ENCODE data around the gene ZCCHC24. TPM values are rescaled to one million over a fixed set of nuclear protein-coding genes. Genes with fewer than 3 reads are reported as not detected.

The ZCCHC24 gene
- total and polyA plus RNA-seq, 2 donors (not counting 1 experiment from before 2014, with no cell fraction given) = 33.2 to 44.4 TPM

DNA sequence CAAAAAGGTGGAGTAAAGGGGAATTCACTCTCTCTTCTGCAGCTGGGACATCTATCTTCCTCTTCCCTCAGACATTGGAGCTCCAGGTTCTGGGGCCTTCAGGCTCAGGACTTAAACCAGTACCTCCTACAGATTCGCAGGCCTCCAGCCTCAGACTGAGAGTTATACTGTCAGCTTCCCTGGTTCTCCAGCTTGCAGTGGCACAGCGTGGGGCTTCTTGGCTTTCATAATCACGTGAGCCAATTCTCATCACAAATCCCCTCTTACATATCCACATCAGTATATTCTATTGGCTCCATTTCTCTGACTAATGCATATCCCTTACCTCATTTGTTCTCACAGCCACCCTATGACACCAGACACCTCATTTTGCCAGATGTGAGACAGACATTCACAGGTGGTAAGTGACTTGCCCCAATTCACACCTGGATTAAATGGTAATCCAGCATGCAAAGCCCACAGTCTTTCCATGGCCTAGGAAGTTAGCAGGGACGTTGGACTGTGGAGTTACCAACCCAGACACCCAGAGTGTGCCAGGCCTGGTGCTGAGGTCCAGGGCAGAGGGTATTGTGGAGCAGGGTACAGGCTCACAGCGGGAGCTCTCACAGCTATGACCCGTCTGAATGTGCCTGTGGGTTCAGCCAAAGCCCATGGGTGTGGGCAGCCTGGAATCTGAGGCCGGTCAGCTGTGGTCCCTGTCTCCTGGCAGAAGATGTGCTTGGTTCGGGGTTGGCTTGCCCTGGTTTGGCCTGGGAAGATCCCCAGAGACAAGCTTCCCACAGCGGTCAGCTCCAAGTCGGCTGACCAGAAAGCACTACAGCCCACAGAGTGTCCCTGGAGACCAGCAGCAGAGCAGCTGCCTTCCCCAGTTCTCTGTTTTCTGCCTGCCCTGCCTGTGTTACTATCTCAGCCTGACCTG, 18.4 kb upstream of the ZCCHC24 start:
- H3K4me1 ChIP-seq (ENCODE audit: control insufficient read depth, extremely low read depth, insufficient read depth, low read length) = peaks cover 7% of the 10 kb centered on the region
- H3K27ac ChIP-seq (ENCODE audit: insufficient read depth, low read length) = no peak overlapping the region
- no peaks in the 10 kb centered on the region for H3K79me2 ChIP-seq (ENCODE audit: control insufficient read depth, insufficient read depth, low read length)
- no peak overlapping the region for H3K9ac ChIP-seq (ENCODE audit: insufficient read depth, low read length)
- no peaks in the 10 kb centered on the region for H3K36me3 ChIP-seq (ENCODE audit: control insufficient read depth, insufficient read depth, low read length)
- H3K4me2 ChIP-seq (ENCODE audit: extremely low read depth, insufficient read depth, low read length) = no peak overlapping the region
- TF ChIP-seq EZH2 (IDR thresholded peaks at IDR 0.05; ENCODE audit: low read length, missing control alignments) (no peak), CTCF (conservative IDR thresholded peaks at IDR 0.05 in 1 of 2, IDR thresholded peaks at IDR 0.05 in 1 of 2; ENCODE audit: low read depth in 1 of 2, low read length in 2 of 2) (no peak)
- H3K4me3 ChIP-seq (replicated peaks in 1 of 4; ENCODE audit: control extremely low read depth in 1 of 4, insufficient read depth in 1 of 4, low read depth in 3 of 4, low read length in 4 of 4) = no peak overlapping the region
- no peak for DNase-seq (ENCODE audit: low read depth in 2 of 2)
- no peak overlapping the region for H2AFZ ChIP-seq (ENCODE audit: low read length)
- no peaks in the 10 kb centered on the region for H3K9me3 ChIP-seq (ENCODE audit: control insufficient read depth, insufficient read depth, low read depth, low read length)
- H3K27me3 ChIP-seq (ENCODE audit: control insufficient read depth, insufficient read depth, low read length) = no peaks in the 10 kb centered on the region
- no peaks in the 10 kb centered on the region for H4K20me1 ChIP-seq (ENCODE audit: control insufficient read depth, extremely low read depth, insufficient read depth, low read length)

DNA sequence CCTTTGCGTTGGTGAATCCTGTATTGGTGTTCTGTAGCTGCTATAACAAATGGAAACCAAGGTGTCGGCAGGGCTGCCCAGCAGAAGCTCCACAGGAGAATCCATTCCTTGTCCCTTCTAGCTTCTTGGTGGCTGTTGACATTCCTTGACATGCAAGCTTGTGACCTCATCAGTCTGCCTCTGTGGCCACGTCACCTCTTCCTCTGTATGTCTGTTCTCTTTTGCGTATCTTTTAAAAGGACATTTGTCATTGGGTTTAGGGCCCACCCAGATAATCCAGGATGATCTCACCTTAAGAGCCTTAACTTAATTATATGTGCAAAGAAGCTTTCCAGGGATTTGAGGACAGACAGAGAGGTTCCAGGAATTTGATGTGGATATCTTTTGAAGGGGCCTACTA, 15.3 kb upstream of the ZCCHC24 start:
- no peak overlapping the region for H3K9ac ChIP-seq (ENCODE audit: insufficient read depth, low read length)
- no peaks in the 10 kb centered on the region for H3K9me3 ChIP-seq (ENCODE audit: control insufficient read depth, insufficient read depth, low read depth, low read length)
- H3K27me3 ChIP-seq (ENCODE audit: control insufficient read depth, insufficient read depth, low read length) = no peaks in the 10 kb centered on the region
- DNase-seq (ENCODE audit: low read depth in 2 of 2) = no peak
- H4K20me1 ChIP-seq (ENCODE audit: control insufficient read depth, extremely low read depth, insufficient read depth, low read length) = no peaks in the 10 kb centered on the region
- no peak overlapping the region for H3K4me3 ChIP-seq (replicated peaks in 1 of 4; ENCODE audit: control extremely low read depth in 1 of 4, insufficient read depth in 1 of 4, low read depth in 3 of 4, low read length in 4 of 4)
- no peaks in the 10 kb centered on the region for H3K36me3 ChIP-seq (ENCODE audit: control insufficient read depth, insufficient read depth, low read length)
- H3K4me2 ChIP-seq (ENCODE audit: extremely low read depth, insufficient read depth, low read length) = no peak overlapping the region
- H2AFZ ChIP-seq (ENCODE audit: low read length) = no peak overlapping the region
- no peak overlapping the region for H3K27ac ChIP-seq (ENCODE audit: insufficient read depth, low read length)
- TF ChIP-seq EZH2 (IDR thresholded peaks at IDR 0.05; ENCODE audit: low read length, missing control alignments) = no peak
- no peak for TF ChIP-seq CTCF (conservative IDR thresholded peaks at IDR 0.05 in 1 of 2, IDR thresholded peaks at IDR 0.05 in 1 of 2; ENCODE audit: low read depth in 1 of 2, low read length in 2 of 2)
- no peaks in the 10 kb centered on the region for H3K79me2 ChIP-seq (ENCODE audit: control insufficient read depth, insufficient read depth, low read length)
- peaks cover 5% of the 10 kb centered on the region for H3K4me1 ChIP-seq (ENCODE audit: control insufficient read depth, extremely low read depth, insufficient read depth, low read length)

DNA sequence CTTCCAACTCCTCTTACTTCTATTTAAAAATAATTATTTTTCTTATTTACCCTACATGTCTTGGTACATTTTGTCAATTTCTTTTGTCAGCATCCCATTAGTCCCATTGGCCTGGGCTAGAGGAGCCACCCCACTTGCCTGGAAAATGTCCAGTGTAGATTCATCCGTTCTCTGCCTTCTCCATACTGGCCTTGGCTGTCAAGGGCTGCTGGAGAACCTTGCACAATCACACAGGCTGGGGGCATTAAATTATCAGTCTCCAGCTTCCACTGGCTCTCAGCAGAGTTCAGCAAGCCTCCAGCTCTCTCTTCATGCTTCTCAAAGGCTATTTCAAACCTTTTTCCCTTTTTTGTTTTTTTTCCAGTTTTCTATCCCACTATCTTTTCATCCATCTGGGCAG, 13.8 kb upstream of the ZCCHC24 start:
- H3K27ac ChIP-seq (ENCODE audit: insufficient read depth, low read length) = no peak overlapping the region
- no peak overlapping the region for H3K9ac ChIP-seq (ENCODE audit: insufficient read depth, low read length)
- peaks cover 4% of the 10 kb centered on the region for H3K4me1 ChIP-seq (ENCODE audit: control insufficient read depth, extremely low read depth, insufficient read depth, low read length)
- no peak overlapping the region for H3K4me3 ChIP-seq (replicated peaks in 1 of 4; ENCODE audit: control extremely low read depth in 1 of 4, insufficient read depth in 1 of 4, low read depth in 3 of 4, low read length in 4 of 4)
- H3K27me3 ChIP-seq (ENCODE audit: control insufficient read depth, insufficient read depth, low read length) = no peaks in the 10 kb centered on the region
- peak in 1 of 2 donors; percentile 33 for DNase-seq (ENCODE audit: low read depth in 2 of 2)
- H3K36me3 ChIP-seq (ENCODE audit: control insufficient read depth, insufficient read depth, low read length) = no peaks in the 10 kb centered on the region
- H3K4me2 ChIP-seq (ENCODE audit: extremely low read depth, insufficient read depth, low read length) = no peak overlapping the region
- no peak overlapping the region for H2AFZ ChIP-seq (ENCODE audit: low read length)
- TF ChIP-seq CTCF (conservative IDR thresholded peaks at IDR 0.05 in 1 of 2, IDR thresholded peaks at IDR 0.05 in 1 of 2; ENCODE audit: low read depth in 1 of 2, low read length in 2 of 2) (no peak), EZH2 (IDR thresholded peaks at IDR 0.05; ENCODE audit: low read length, missing control alignments) (no peak)
- no peaks in the 10 kb centered on the region for H4K20me1 ChIP-seq (ENCODE audit: control insufficient read depth, extremely low read depth, insufficient read depth, low read length)
- no peaks in the 10 kb centered on the region for H3K79me2 ChIP-seq (ENCODE audit: control insufficient read depth, insufficient read depth, low read length)
- no peaks in the 10 kb centered on the region for H3K9me3 ChIP-seq (ENCODE audit: control insufficient read depth, insufficient read depth, low read depth, low read length)

All from fibroblast of lung (primary cell).